NB4 (cell line): ENCODE measurements around the gene NRP1.

Experiments
- DNase-seq: peaks from one replicate; pipeline ENCODE4 v3.0.0; 2010; ENCODE audit warnings: low read depth
- H3K4me3 ChIP-seq: one replicate; pipeline ENCODE4 v1.5.1; 2011; ENCODE audit warnings: mild to moderate bottlenecking, low read depth, low read length, moderate library complexity
- CTCF ChIP-seq: IDR thresholded peaks from one replicate; pipeline ENCODE4 v1.5.1; 2012; ENCODE audit warnings: low read depth, low read length
- MAX ChIP-seq: IDR thresholded peaks from 2 replicates; pipeline ENCODE4 v1.6.1; 2011; ENCODE audit warnings: low read depth, low read length
- MYC ChIP-seq: IDR thresholded peaks from 2 replicates; pipeline ENCODE4 v1.6.1; 2011; ENCODE audit warnings: low read depth, low read length
- POLR2A ChIP-seq: IDR thresholded peaks from 2 replicates; pipeline ENCODE4 v1.6.1; 2011; ENCODE audit warnings: mild to moderate bottlenecking; ENCODE audit not compliant: insufficient read length; ENCODE audit errors: extremely low read depth

Gene NRP1

GRCh38 chr10:33347211-33347610, 12.7 kb upstream of the NRP1 start:
- TF ChIP-seq CTCF (no peak), MAX (no peak), POLR2A (no peak), MYC (no peak)
- no peak overlapping the region for H3K4me3 ChIP-seq
- DNase-seq, result no peak

- no peak for DNase-seq
- TF ChIP-seq MYC (no peak), POLR2A (no peak), MAX (no peak), CTCF (no peak)
- no peak overlapping the region for H3K4me3 ChIP-seq
Measured at GRCh38 chr10:33345236-33345635, 10.8 kb upstream of the NRP1 start.

DNA sequence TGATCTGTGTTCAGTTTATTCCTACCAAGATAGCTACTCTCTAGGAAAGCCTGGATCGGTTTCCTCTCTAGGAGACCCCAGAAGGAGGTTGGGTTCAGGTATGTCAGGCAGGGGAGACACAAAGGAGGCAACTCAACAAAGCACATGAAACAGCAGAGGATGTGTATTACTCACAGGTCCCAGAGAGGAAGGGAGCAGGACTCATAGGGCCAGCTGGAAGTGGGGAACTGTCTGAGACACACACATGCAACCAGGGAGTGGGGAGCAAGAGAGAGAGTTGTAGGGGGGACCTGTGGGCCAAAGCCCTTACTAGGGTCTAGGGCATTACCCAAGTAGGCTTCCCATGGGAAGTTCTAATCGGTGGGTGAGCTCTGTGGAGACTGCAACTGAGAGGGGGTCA, 10.2 kb upstream of the NRP1 start:
- no peak for DNase-seq
- no peak for TF ChIP-seq MYC
- TF ChIP-seq MAX, result no peak
- no peak for TF ChIP-seq CTCF
- no peak for TF ChIP-seq POLR2A
- no peak overlapping the region for H3K4me3 ChIP-seq

GRCh38 chr10:33341637-33342036, 7.2 kb upstream of the NRP1 start:
- TF ChIP-seq MAX, result no peak
- TF ChIP-seq MYC, result no peak
- TF ChIP-seq CTCF, result no peak
- no peak for TF ChIP-seq POLR2A
- H3K4me3 ChIP-seq, result no peak overlapping the region
- no peak for DNase-seq

GRCh38 chr10:33337326-33337957, 3.0 kb upstream of the NRP1 start:
- no peak for DNase-seq
- TF ChIP-seq POLR2A (no peak), CTCF (no peak), MYC (no peak), MAX (no peak)
- no peak overlapping the region for H3K4me3 ChIP-seq
